ENCODE measurements around the gene OR6Q1. TPM values are rescaled to one million over a fixed set of nuclear protein-coding genes. Genes with fewer than 3 reads are reported as not detected.

Gene OR6Q1
- total RNA-seq, 3 donors from 2014 or later = not detected

- no peaks in the 10 kb centered on the region for H3K9me3 ChIP-seq
- no peak for DNase-seq (ENCODE audit: low spot score in 2 of 2)
- no peak for TF ChIP-seq POLR2A (IDR thresholded peaks at IDR 0.05)
- no peak for TF ChIP-seq POLR2AphosphoS5 (IDR thresholded peaks at IDR 0.05)
- TF ChIP-seq CTCF (IDR thresholded peaks at IDR 0.05) = no peak
Observed at GRCh38 chr11:58075781-58076180, 45.0 kb downstream of the OR6Q1 start.

More at GRCh38 chr11:58075781-58076180, 45.0 kb downstream of the OR6Q1 start:
- Histone ChIP-seq H3K4me3 (no peak overlapping the region), H3K36me3 (no peaks in the 10 kb centered on the region), H3K4me1 (no peaks in the 10 kb centered on the region), H3K27me3 (no peaks in the 10 kb centered on the region), H3K27ac (no peak overlapping the region)
- intact Hi-C loops (cut with DNase I; ENCODE audit: low total_unique reads) = no loop called here

Other genes starting within 250 kb of the OR6Q1 start
- gene OR9Q1, start 7.1 kb upstream of the OR6Q1 start, total RNA-seq = not detected
- gene OR9I1, start 94.6 kb downstream of the OR6Q1 start, total RNA-seq = not detected
- gene OR9Q2, start 158.1 kb downstream of the OR6Q1 start, total RNA-seq = not detected
- not detected for gene OR1S2, start 173.2 kb downstream of the OR6Q1 start, total RNA-seq
- not detected for gene OR1S1, start 181.8 kb downstream of the OR6Q1 start, total RNA-seq
- gene OR10Q1, start 198.0 kb downstream of the OR6Q1 start, total RNA-seq = not detected
- gene OR10W1, start 237.3 kb downstream of the OR6Q1 start, total RNA-seq = not detected

Data from breast epithelium (tissue), 4 donors.